ENCODE data around the gene ERCC4. TPM values are rescaled to one million over a fixed set of nuclear protein-coding genes. Genes with fewer than 3 reads are reported as not detected.

The ERCC4 gene
- total RNA-seq, 1 donor from 2014 or later = 14.5 TPM

DNA sequence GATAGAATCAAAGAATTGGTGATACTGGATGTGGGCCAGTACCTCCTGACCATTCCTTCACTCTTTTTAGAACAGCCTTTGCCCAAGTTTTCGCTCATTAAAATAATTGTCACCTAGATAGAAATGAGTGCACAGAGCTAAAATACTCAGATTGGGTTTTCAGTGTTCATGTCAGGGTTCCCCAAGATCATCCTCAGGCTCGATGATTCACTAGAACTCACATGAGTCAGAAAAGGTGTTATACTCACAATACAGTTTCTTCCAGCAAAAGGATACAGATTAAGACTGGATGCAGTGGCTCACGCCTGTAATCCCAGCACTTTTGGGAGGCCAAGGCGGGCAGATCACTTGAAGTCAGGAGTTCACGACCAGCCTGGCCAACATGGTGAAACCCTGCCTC, 19.9 kb downstream of the ERCC4 start:
- no peak for DNase-seq
- TF ChIP-seq, protein P1, sequence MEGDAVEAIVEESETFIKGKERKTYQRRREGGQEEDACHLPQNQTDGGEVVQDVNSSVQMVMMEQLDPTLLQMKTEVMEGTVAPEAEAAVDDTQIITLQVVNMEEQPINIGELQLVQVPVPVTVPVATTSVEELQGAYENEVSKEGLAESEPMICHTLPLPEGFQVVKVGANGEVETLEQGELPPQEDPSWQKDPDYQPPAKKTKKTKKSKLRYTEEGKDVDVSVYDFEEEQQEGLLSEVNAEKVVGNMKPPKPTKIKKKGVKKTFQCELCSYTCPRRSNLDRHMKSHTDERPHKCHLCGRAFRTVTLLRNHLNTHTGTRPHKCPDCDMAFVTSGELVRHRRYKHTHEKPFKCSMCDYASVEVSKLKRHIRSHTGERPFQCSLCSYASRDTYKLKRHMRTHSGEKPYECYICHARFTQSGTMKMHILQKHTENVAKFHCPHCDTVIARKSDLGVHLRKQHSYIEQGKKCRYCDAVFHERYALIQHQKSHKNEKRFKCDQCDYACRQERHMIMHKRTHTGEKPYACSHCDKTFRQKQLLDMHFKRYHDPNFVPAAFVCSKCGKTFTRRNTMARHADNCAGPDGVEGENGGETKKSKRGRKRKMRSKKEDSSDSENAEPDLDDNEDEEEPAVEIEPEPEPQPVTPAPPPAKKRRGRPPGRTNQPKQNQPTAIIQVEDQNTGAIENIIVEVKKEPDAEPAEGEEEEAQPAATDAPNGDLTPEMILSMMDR (IDR thresholded peaks at IDR 0.05; ENCODE audit: partially characterized antibody, unreplicated experiment) = no peak
- Mint-ChIP-seq H3K27ac (ENCODE audit: unreplicated experiment) (no peak overlapping the region), H3K36me3 (ENCODE audit: unreplicated experiment) (peaks cover 17% of the 10 kb centered on the region), H3K9me3 (ENCODE audit: unreplicated experiment) (no peaks in the 10 kb centered on the region), H3K4me3 (ENCODE audit: unreplicated experiment) (no peak overlapping the region), H3K27me3 (ENCODE audit: unreplicated experiment) (no peaks in the 10 kb centered on the region), H3K4me1 (ENCODE audit: low read depth, unreplicated experiment) (no peaks in the 10 kb centered on the region)

DNA sequence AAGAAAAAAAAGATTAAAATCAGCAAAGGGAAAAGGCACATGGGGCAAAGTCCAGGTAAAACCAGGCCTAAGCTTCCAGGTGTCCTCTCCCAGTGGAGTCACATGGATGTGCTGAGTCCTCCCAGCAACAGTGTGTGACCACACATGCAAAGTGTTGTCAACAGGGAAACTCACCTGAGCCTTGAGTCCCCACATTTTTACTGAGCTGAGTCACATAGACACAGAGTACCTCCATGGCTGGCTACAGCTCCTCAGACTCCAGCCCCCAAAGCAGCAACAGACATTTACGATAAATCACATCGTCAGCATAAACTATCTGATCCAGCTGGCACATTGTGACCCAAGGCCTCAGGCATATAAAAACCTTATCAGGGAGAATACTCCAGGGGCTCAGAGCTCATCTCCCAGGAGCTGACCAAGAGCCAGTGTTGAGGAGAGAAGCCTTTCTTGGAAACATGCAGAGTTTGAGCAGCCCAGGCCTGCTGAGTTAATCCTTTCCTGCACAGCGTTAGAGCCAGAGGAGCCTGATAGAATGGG, 20.5 kb downstream of the ERCC4 start:
- H3K9me3 Mint-ChIP-seq (ENCODE audit: unreplicated experiment) = no peaks in the 10 kb centered on the region
- peaks cover 10% of the 10 kb centered on the region for H3K36me3 Mint-ChIP-seq (ENCODE audit: unreplicated experiment)
- DNase-seq = no peak
- H3K27me3 Mint-ChIP-seq (ENCODE audit: unreplicated experiment) = no peaks in the 10 kb centered on the region
- H3K4me1 Mint-ChIP-seq (ENCODE audit: low read depth, unreplicated experiment) = no peaks in the 10 kb centered on the region
- no peak overlapping the region for H3K4me3 Mint-ChIP-seq (ENCODE audit: unreplicated experiment)
- TF ChIP-seq, protein P1 (IDR thresholded peaks at IDR 0.05; ENCODE audit: partially characterized antibody, unreplicated experiment) = no peak
- no peak overlapping the region for H3K27ac Mint-ChIP-seq (ENCODE audit: unreplicated experiment)

DNA sequence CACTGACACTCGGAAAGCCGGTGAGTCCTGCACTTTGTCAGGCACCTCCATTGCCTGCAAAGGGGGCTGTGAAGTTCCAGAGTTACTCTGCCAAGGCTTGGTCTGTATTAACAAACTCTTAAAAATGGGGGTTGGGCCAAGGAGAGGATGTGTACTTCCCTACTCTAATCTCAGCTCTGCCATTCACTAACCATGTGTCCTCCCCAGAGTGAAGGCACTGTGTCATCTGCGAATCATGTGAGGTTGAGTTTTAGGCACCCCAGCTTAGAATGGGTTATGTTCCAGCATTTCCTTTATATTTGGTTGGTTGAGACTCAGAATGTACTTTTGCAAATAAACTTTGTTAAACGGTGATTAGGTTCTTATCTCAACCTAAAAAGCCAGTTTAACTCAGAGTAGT, 24.9 kb downstream of the ERCC4 start:
- H3K4me1 Mint-ChIP-seq (ENCODE audit: low read depth, unreplicated experiment) = no peaks in the 10 kb centered on the region
- TF ChIP-seq, protein P1 (IDR thresholded peaks at IDR 0.05; ENCODE audit: partially characterized antibody, unreplicated experiment) = no peak
- DNase-seq = no peak
- H3K9me3 Mint-ChIP-seq (ENCODE audit: unreplicated experiment) = no peaks in the 10 kb centered on the region
- H3K36me3 Mint-ChIP-seq (ENCODE audit: unreplicated experiment) = no peaks in the 10 kb centered on the region
- H3K27me3 Mint-ChIP-seq (ENCODE audit: unreplicated experiment) = peaks cover 4% of the 10 kb centered on the region
- H3K27ac Mint-ChIP-seq (ENCODE audit: unreplicated experiment) = no peak overlapping the region
- no peak overlapping the region for H3K4me3 Mint-ChIP-seq (ENCODE audit: unreplicated experiment)

DNA sequence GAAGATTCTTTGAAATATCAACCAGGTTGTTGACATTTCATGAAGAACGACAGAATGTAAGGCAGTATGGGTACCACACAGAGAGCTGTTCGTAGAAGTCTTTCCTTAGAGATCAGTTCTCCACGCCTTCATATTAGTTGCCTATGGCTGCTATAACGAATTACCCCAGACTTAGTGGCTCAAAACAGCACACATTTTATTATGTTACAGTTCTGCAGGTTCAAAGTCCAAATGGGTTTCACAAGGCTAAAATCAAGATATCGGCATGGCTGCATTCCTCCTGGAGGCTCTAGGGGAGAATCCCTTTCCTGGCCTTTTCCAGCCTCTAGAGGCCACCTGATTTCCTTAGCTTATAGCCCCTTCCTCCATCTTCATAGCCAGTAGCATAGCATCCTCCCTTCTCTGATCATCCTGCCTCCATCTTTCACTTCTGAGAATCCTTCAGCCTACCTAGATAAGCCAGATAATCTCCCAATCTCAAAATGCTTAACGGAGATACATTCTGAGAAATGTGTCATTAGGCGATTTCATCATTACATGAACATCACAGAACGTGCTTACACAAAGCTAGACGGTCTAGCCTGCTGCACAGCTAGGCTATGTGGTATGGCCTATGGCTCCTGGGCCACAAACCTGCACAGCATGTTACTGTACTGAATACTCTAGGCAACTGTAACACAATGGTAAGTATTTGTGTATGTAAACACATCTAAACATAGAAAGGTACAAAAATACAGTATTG, 26.0 kb downstream of the ERCC4 start:
- Mint-ChIP-seq H3K4me3 (ENCODE audit: unreplicated experiment) (no peak overlapping the region), H3K27me3 (ENCODE audit: unreplicated experiment) (peaks cover 4% of the 10 kb centered on the region), H3K27ac (ENCODE audit: unreplicated experiment) (no peak overlapping the region), H3K4me1 (ENCODE audit: low read depth, unreplicated experiment) (no peaks in the 10 kb centered on the region), H3K36me3 (ENCODE audit: unreplicated experiment) (no peaks in the 10 kb centered on the region), H3K9me3 (ENCODE audit: unreplicated experiment) (no peaks in the 10 kb centered on the region)
- TF ChIP-seq, protein P1 (IDR thresholded peaks at IDR 0.05; ENCODE audit: partially characterized antibody, unreplicated experiment) = no peak
- no peak for DNase-seq

DNA sequence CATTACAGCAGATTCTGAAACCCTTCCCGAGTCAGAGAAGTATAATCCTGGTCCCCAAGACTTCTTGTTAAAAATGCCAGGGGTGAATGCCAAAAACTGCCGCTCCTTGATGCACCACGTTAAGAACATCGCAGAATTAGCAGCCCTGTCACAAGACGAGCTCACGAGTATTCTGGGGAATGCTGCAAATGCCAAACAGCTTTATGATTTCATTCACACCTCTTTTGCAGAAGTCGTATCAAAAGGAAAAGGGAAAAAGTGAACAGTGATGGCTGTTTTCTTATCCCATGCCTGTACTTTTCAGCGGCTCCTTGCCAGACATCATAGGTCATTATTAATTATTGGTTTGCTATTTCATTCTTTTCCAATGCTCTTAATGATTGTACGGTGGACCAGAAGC, 28.1 kb downstream of the ERCC4 start:
- no peak overlapping the region for H3K4me3 Mint-ChIP-seq (ENCODE audit: unreplicated experiment)
- TF ChIP-seq, protein P1 (IDR thresholded peaks at IDR 0.05; ENCODE audit: partially characterized antibody, unreplicated experiment) = no peak
- H3K27me3 Mint-ChIP-seq (ENCODE audit: unreplicated experiment) = peaks cover 4% of the 10 kb centered on the region
- no peaks in the 10 kb centered on the region for H3K9me3 Mint-ChIP-seq (ENCODE audit: unreplicated experiment)
- no peak overlapping the region for H3K27ac Mint-ChIP-seq (ENCODE audit: unreplicated experiment)
- DNase-seq = no peak
- H3K4me1 Mint-ChIP-seq (ENCODE audit: low read depth, unreplicated experiment) = no peaks in the 10 kb centered on the region
- H3K36me3 Mint-ChIP-seq (ENCODE audit: unreplicated experiment) = no peaks in the 10 kb centered on the region

All from glutamatergic neuron (in vitro differentiated cells).